HG02840 (cell line): ENCODE data around the gene ZFP92.
"Not testable (repeated sequence)": the region's sequence is repeated elsewhere in the genome, so short reads cannot be mapped to it uniquely, and the experiment has no call there.

Source experiments
- ATAC-seq: cut with Tn5 transposase; IDR thresholded peaks from one replicate; pipeline ENCODE4 v1.9.1; 2021; ENCODE audit warnings: mild to moderate bottlenecking, moderate library complexity, moderate number of reproducible peaks; ENCODE audit not compliant: unreplicated experiment, low FRiP score

Gene ZFP92

DNA sequence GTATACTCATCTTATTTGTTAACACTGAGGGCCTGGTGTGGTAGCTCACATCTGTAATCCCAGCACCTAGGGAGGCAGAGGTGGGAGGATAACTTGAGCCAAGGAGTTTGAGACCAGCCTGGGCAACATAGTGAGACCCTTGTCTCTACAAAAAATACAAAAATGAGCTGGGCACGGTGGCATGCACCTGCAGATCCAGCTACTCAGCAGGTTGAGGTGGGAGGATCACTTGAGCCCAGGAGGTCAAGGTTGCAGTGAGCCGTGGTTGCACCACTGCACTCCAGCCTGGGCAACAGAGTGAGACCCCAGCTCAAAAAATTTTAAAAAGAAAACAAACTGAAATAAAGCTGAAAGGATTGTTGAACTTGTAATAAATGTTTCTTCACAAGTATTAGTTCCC is 26.3 kb upstream of the ZFP92 start:
- ATAC-seq, result not testable (repeated sequence)

DNA sequence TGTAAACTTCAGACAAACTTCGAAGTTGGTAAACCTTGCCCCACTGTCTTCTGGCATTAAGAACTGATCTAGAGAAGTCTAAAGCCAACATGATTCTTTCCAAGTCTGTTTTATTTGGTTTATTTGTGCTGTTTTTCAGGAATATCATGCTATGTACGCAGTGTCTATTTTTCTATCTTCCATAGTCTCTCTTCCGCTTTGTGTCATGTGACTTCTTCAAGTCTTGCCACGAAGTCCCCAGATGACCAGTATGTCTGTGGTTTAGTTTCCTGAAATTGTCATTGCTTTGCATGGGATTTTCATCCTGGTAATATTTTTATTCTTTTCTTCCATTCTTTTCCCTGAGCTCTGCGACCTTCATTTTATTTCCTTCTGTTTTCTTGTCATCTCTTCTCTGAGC is 25.2 kb upstream of the ZFP92 start:
- ATAC-seq, result no peak

DNA sequence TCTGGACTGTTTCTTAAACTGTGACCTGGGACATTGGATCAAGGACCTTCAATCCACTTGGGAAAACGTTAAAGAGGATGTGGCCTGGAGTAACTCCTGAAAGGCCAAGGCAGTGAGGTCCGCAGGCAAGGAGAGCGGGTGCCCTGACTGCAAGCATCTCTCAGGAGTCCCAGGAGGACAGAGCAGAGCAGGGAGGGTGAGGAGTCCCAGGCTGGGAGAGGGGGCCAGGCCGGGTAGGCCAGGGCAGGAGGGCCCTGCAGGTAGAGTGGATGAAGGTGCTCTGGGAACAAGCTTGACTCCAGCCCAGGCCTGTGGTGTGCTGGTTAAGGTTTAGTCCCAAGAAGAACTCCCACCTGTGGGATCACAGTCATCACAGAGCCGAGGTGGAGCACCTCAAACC is 23.9 kb upstream of the ZFP92 start:
- no peak for ATAC-seq

DNA sequence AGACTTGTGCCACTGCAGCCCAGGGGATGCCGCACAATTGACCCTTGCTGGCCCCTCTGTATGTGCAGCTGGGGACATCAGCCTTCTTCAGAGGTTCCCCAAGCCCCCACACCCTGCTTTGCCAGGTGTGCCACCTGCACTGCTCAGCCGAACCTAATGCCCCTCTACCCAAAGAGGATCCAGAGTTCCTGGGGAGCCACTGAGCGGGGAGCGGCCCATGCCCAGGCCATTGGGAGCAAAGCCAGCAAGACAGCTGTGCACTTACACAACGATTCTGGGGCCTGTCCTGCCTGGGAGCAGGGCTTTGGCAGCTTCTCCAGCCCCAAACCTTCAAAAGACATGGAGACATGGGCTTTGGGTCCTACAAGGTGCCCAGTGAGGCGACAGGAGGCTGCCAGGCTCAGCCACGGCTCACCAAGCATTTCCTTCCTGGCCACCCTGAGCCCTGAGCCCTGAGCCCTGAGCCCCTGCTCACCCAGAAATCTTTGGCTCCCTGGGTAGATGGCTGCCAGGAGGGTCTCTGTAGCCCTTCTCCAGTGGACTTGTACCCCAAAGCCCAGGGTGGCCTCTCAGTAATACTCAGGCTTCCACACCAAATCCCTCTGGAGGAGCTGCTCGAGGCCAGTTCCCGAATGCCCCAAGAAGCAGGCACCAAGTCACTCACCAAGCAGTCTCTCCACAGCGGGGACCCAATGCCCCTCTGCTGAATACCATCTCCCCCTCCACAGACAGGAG is 23.1 kb upstream of the ZFP92 start:
- ATAC-seq, result no peak

DNA sequence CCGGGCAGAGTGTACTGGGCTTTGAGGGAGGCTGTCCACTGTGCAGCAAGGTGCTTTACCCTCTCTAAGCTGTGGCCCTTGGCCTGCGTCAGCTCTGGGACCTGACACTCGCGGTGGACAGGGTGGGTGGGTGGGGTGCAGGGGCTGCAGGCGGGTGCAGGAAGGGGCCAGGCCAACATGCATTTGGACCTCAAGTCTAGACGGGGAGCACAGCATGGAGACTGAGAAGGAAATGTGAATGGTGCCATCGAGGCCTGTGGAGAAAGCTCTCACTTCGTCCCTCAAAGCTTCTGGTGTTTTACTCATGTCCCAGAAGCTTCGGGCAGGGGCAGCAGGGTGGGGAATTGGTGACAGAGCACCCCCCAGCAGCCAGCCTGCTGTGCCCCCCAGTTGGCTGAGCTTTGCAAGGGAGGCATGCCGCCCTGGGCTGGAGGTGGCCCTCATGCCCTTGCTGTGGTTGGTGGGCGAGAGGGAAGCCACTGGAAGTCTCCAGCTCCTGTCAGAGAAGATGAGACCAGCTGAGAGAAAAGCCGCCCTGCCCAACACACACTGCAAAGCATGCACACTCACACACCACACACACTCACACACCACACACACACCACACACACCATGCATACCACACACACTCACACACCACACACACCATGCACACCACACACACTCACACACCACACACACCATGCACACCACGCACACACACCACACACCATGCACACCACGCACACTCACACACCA is 22.4 kb upstream of the ZFP92 start:
- no peak for ATAC-seq

DNA sequence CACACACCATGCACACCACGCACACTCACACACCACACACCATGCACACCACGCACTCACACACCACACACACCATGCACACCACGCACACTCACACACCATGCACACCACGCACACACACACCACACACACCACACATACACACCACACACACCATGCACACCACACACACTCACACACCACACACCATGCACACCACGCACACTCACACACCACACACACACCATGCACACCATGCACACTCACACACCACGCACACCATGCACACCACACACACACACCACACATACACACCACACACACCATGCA is 21.9 kb upstream of the ZFP92 start:
- not testable (repeated sequence) for ATAC-seq

DNA sequence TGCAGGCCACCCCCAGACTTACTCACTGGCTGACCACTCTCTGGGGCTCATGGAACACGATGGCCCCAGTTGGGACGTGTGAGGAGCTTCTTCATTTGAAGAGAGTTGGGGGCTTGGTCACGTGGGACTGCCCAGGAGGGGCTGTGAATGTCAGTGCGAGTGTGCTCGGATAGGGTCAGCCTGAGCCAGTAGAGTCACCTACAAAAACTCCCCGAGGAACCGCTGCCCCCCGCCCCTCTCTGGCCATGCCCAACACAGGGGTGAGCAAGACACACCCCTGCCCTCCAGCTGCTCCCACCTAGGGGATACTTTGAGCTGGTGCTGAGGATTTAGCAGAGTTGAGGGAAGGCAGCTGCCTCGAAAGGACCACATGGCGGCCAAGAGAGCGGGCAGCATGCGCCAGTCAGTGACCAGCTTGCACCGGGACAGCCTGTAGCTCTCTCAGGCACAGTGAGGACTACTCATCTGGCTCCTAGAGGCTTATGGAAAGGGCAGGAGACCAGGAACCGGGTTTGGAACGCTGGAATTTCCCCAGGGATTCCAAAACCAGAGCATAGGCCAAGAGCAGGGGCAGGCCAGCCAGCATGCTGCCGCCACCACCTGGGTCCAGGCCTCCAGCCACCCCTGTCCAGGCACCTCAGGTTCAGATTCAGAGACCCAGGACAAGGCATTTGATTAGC is 18.5 kb upstream of the ZFP92 start:
- no peak for ATAC-seq

DNA sequence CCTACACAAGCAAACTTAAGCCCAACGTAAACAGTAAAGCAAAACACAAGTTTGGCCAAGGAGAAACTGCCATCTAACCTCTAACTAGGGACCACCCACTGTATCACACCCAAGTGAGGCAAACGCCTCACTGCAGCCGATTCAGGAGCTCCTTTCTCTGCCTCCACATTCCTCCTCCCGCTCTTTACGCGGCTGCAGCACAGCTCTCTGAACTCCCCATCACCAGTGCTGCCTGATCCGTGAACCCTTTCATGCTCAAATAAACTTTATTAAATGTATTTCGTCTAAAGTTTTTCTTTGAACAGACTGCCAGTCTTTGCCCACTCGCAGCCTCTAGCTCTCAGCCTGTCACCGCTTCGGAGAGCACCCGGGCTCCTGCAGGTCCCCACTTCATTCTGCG is 16.7 kb upstream of the ZFP92 start:
- no peak for ATAC-seq

DNA sequence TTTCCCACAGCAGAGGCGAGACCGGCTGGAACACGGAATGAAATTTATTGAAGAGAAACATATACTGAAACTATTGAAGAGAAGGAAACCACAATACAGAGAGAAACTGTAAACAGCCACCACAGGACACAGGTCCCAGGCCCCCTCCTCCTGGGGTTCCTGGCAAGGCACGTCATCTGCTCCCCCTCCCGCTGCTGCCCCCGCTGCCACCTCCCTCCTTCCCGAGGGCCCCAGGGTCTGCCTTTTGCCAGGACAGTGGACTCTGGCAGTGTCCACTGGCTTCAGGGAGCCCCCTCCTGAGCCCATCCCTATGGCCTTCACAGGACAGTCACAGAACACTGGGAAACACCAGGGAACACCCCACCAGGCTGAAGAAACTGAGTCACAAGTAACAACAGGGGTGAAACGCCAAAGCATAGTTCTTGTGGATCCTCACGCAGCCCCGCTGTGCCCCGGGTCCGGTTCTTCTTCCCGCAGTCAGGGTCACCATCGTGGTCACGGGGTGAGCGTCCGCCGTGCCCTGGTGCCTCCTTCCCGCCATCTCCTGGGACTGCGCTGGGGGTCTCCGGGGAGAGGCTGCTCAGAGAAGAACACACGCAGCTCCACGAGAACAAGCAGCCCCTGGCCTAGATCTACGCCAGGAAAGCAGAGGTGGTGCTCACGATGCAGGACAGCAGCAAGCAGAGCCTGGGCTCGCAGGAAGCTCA is 15.5 kb upstream of the ZFP92 start:
- no peak for ATAC-seq

DNA sequence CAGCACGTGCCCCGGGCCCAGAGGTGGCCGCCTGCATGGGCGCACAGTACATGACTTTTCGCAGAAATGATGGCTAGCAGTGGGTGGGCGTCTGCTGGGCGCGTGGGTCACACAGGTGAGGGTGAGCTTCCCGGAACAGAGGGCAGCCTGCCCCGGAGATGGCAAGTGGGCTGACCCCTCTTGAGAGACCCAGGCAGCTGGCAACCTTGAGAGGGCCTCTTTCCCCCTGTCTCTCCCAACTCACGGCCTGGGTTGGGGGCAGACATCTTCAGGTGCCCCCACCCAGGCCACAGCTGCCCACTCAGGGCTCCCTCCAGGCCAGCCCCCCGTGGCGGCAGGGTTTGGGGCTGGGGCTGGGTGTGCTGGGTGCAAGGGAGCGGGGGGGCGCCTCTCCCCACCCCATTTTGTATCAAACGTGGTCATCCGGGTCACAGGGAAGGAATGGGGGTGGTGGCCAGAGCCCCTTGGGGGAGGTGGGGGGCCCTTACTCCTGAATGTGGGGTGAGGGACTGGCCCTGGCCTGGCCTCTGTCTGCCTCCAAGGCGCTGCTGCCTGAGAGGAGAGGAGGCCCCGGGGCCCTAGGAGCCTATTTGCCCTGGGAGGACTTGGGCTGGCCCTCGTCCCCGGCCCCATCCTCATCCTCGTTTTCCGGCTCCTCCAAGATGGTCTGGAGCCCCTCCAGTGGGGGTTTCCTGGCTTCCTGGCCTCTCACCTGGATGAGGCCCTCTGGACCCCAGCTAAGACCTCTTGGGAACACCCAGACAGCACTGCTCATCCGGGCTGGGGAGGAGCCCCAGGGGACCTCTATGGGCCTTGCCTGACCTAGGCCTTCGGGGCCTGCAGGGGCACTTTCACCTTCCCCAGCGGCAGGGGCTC is 14.7 kb upstream of the ZFP92 start:
- ATAC-seq, result no peak

DNA sequence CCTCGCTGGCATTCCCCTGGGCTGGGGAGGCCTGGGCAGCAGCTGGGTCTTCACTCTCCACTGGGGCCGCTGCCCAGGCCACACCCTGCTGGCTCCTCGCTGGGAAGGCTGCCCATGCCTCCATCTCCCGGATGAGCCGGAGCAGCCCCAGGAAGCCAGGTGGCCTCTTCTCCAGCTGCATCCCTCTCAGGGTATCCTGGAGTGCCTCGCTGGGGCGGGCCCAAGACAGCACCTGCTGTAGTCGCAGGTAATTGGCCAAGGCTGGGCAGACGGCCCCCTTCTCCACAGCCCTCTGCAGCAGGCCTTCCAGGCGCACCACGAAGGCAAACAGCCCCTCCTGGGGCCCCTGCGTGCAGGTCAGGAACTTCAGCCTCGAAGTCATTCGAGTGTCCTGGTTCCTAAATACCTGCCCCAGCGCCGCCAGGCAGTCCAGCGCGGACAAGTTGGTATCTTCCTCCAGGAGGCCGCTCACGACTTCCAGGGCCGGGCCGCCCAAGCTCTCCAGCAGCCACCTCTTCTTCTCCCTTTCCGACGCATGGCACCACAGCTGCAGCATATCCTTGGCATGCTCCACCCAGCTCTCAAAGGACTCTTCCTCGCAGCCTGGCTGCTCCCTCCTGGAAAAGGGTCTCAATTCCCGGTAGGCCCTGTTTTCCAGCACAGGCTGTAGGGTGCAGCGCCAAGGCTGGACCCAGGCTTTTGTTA is 13.9 kb upstream of the ZFP92 start:
- no peak for ATAC-seq

DNA sequence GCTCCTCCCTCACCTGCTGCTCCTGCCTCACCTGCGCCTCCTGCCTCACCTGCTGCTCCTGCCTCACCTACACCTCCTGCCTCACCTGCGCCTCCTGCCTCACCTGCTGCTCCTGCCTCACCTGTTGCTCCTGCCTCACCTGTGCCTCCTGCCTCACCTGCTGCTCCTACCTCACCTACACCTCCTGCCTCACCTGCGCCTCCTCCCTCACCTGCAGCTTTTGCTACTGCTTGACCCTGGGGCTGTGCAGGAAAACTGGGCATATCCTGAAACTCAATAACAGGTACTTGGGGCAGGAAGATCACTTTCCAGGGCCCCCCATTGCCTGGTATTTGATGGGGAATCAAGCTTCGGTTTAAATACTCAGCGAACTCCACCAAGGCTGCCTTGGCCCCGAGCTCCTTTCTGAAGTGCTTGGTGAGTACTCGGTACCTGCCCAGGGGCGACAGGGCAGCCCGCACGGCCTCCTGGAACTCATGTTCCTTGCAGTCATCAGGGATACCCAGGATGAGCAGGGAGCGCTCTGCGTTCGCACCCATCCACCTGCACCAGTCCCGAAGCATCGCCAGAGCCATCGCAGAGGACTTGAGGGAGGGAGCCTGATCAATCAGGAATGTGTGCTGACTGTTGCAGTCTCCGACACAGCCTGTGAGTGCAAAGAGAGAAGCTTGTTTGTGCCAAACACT is 12.9 kb upstream of the ZFP92 start:
- ATAC-seq, result no peak

DNA sequence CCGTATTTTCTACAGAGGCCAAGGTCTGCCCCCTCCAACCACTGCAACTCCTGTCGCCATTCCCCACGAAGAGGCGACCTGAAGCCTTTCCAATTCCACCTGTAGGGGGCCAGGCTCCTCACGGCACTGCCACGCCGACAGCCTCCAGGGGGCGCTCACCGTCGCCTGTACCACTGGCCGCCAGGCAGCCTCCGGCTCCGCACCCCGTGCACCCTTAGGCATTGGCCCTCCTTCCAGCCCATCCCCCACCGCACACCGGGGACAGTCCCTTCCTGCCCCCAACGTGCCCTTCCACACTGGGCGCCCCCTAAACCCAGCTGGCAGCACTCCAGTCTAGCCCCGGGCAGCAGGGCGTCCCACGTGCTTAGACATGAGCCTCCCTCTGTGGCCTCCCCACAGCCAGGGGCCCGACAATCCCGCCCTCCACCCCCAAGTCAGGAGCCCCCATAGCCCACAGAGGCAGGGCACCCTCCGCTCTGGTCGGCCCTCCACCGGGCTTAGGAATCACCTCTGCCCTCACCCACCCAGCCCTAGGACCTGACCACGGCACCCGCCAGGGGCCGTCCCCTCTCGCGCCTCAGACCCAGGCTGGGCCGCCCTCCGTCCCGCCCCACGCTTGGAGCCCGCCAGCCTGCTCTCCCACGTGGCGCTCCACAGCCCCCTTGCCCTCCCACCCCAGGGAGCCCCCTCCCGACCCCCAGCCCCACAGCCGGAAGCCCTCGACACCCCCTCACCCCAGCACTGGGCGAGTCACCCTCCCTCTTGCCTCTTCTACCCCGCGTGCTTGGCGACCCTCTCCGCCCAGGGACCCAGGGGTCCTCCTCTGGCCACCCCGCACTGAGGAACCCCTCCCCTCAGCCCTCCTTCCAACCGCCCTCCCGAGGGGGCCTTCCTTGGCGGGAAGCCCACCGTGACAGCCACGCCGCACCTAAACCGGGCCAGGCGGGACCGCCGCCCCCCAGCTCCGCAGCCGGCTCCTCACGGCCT is 10.8 kb upstream of the ZFP92 start:
- ATAC-seq, result no peak

DNA sequence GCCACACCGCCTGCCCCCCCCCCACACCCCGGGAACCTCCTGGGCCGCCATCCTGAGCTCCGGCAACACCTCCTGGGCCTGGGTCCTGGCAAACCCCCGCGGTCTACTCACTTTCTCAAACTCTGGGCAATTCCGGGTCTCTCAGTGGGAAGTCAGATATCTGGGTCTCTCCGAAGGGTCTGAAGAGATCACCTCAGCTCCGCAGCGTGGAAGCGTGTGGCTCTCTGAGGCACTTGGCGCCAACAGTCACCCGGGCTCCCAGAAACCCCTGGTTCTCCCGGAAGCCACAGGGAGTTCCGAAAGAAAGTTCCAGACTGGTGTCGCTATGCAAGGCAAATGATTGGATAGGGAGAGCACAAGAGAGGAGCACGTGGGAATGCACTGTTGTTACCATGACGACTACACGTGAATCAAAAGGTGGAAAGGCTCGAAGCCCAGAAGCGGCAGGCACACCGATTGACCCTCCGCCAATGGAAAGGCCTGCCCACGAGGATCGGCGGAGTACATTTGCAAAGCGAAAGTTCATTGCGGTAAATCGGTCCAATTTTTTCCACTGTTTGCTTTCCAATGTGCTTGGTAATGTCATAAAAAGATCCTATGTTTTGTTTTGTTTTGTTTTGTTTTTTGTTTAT is 10.0 kb upstream of the ZFP92 start, which contains the start of gene PNMA6E:
TSS of gene PNMA6E (minus strand) at position 218 of the 632 bp plus-strand sequence. CDS start 2,501 bp downstream, outside the sequence.
- ATAC-seq, result no peak

DNA sequence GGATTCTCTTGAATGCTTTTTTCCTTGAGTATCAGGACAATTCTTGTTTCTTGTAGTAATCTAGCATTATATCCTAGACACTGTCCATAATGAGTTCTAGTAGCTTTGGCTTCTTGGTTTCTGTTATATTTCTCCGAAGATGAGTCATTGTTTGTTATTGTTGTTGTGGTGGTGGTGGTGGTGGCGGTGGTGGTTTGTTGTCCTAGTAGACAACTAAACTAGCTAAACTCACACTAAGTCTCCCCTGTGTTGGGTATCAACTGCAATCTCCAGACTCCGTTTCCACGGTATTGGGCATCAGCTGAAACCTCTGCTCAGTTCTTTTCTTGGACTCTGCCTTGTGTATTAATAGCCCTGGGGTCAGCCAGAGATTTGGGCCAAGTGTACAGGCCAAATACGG is 6.9 kb upstream of the ZFP92 start:
- not testable (repeated sequence) for ATAC-seq

DNA sequence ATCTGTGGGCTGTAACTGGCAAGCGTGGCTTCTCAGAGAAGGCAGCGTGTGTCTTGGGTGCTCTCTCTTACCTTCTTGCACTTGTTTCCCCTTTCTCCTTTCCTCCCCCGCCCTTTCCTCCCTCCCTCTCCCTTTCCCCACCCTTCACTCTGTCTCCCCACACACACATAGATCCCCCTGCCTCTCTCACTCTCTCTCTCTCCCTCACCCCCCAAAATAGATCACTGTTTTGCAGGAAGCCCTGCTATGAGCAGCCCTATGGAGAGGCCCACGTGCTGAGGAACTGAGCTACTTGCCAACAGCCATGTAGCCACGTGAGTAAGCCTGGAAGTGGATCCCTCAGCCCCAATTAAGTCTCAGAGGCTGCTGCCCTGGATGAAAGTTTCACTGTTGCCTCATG is 5.8 kb upstream of the ZFP92 start:
- no peak for ATAC-seq

DNA sequence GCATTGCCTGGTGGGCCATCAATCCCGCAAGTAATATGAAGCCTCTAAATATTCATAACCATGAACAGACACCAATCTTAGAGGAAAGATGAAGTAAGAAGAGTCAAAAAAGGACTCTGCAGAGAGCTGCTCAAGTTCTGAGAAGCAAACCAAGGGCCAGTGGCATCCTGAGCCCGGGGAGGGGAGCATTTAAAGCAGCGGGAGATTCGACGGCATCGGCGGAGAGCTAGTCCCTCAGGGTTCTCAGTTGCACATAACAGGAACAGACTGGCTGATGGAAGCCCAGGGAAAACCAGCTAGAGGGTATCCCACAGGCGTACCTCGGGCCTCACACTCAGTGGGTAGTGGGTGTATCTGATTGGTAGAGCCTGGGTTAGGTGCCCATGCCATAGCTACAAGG is 5.3 kb upstream of the ZFP92 start:
- ATAC-seq, result no peak
